COLO668 (cell line): Measurements from ENCODE around the gene ANKRD28.
"Not testable (repeated sequence)": the region's sequence is repeated elsewhere in the genome, so short reads cannot be mapped to it uniquely, and the experiment has no call there.

Experiments
- DNase-seq: peaks from one replicate; lab custom pipeline; 2025; ENCODE audit not compliant: unreplicated experiment; lab: John Stamatoyannopoulos, UW

ANKRD28 gene

GRCh38 chr3:15797642-15798303 lies at the start of gene ANKRD28:
ANKRD28 (minus strand) TSS chr3:15797979; CDS start chr3:15796521, 1,458 bp downstream.
- DNase-seq = no peak

- DNase-seq = no peak
Measured at GRCh38 chr3:15847239-15847638, 49.5 kb upstream of the ANKRD28 start.

- no peak for DNase-seq
Measured at GRCh38 chr3:15846606-15847005, 48.8 kb upstream of the ANKRD28 start.

- no peak for DNase-seq
Measured at GRCh38 chr3:15845475-15845874, 47.7 kb upstream of the ANKRD28 start.

- DNase-seq = no peak
Measured at GRCh38 chr3:15844889-15845288, 47.1 kb upstream of the ANKRD28 start.

- DNase-seq = not testable (repeated sequence)
Measured at GRCh38 chr3:15841091-15841973, 43.6 kb upstream of the ANKRD28 start.

GRCh38 chr3:15839568-15839967 lies 41.8 kb upstream of the ANKRD28 start:
- no peak for DNase-seq

GRCh38 chr3:15831927-15832326 lies 34.1 kb upstream of the ANKRD28 start:
- DNase-seq = no peak

- DNase-seq = no peak
Measured at GRCh38 chr3:15825016-15825415, 27.2 kb upstream of the ANKRD28 start.

- no peak for DNase-seq
Measured at GRCh38 chr3:15823092-15823491, 25.3 kb upstream of the ANKRD28 start.

GRCh38 chr3:15822281-15822680 lies 24.5 kb upstream of the ANKRD28 start:
- no peak for DNase-seq

GRCh38 chr3:15820911-15821310 lies 23.1 kb upstream of the ANKRD28 start:
- DNase-seq = no peak

- no peak for DNase-seq
Measured at GRCh38 chr3:15819576-15819975, 21.8 kb upstream of the ANKRD28 start.

- DNase-seq = no peak
Measured at GRCh38 chr3:15819043-15819442, 21.3 kb upstream of the ANKRD28 start.

- DNase-seq = no peak
Measured at GRCh38 chr3:15815696-15816095, 17.9 kb upstream of the ANKRD28 start.

GRCh38 chr3:15813079-15813478 lies 15.3 kb upstream of the ANKRD28 start:
- DNase-seq = not testable (repeated sequence)

GRCh38 chr3:15812183-15812582 lies 14.4 kb upstream of the ANKRD28 start:
- DNase-seq = no peak

- no peak for DNase-seq
Measured at GRCh38 chr3:15810702-15811101, 12.9 kb upstream of the ANKRD28 start.

- DNase-seq = no peak
Measured at GRCh38 chr3:15809313-15809712, 11.5 kb upstream of the ANKRD28 start.

- DNase-seq = no peak
Measured at GRCh38 chr3:15808679-15809310, 11.0 kb upstream of the ANKRD28 start.

- no peak for DNase-seq
Measured at GRCh38 chr3:15805756-15806266, 8.0 kb upstream of the ANKRD28 start.
